Measurements from ENCODE around the gene PSMF1.

Gene PSMF1

DNA sequence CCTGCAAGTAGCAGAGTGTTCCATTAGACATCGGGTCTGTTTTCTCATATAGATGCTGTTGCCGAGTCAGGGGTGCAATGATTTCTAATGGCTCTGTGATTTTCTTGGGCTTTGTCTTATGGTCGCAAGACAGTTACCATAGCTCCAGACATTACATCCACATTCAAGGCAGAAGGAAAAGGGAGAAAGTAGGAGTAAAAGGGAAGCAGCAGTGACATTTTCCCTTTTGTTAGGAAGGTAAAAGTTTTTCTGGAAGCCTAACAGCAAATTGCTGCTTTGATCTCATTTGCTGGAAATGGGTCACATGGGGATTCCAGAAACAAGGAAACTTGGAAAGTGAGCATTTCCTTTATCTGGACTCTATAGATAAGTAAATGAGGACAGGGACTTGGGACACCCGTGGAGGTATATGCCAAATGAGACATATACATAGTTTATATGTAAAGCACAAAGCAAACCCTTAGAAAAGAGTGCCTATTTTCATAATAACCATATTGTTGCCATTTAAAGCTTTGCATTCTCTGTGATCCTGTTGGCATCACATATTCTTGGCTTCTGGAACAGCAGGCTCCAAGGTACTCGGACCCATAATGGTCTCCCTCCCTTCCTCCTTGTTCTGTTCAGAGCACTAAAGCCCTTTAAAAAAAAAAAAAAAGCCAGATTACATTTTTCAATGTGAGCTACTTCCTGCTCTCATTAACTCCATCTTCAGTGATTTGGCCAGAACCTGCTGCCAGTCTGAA is 84.5 kb downstream of the PSMF1 start, which contains the start of gene C20orf202:
Gene C20orf202, plus strand, starts transcription at position 693 of the 743 bp plus-strand sequence. CDS start 132 bp downstream, outside the sequence.
- no peak for TF ChIP-seq CTCF (IDR thresholded peaks at IDR 0.05)

DNA sequence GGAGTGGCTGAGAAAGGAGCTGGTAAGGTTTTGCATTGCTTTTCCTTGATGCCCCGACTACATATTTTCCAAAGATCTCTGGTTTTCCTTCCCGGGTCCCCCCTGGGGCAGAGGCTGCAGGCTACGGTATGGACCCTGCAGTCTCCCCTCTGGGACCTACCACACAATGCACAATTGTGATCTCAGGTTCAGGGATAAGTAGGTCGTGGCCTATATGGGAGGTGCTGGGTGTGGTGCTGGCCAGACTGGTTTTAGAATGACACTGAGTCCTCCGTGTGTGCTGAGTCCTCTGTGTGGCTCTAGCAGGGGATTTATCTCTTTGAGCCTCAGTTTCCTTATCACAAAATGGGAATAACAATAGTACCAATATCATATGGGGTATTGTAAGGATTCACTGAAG is 85.2 kb downstream of the PSMF1 start:
- TF ChIP-seq CTCF (IDR thresholded peaks at IDR 0.05), result no peak

DNA sequence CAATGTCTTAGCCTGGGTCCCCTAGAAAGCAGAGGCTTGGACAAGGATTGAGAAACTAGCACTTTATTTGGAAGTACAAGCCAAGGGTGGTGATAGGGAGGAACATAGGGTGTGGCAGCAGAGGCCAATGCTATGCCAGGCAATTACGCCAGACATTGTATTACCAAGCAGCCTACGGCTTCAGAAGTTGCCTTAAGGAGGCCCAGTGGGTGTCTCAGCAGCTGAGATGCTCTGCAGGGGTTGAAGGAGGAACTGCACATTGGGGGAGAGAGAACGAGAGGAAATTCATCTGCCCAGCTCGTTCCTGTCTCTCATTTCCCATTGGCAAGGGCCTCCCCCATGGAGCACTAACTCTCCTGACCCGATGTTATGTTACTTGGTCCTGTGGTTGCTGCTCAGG is 85.7 kb downstream of the PSMF1 start:
- TF ChIP-seq CTCF (IDR thresholded peaks at IDR 0.05), result no peak

DNA sequence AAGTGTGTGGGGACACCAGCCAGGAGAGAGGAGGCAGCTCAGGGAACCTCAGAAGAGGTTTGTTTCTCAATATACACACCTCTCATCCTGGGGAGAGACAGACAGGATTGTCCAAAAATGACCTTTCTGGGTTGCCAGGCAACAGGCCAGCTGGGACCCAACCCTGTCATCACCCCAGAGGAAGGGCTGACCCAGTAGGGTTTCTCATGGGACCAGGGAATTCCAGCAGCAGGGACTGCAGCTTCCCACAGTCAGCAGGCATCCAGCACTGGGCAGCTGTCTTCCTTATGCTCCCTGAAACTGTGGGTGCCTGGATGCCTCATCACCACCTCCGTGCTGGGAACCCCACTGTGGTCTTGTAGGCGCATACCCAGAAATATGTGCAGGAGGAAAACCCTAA is 86.2 kb downstream of the PSMF1 start:
- no peak for TF ChIP-seq CTCF (IDR thresholded peaks at IDR 0.05)

DNA sequence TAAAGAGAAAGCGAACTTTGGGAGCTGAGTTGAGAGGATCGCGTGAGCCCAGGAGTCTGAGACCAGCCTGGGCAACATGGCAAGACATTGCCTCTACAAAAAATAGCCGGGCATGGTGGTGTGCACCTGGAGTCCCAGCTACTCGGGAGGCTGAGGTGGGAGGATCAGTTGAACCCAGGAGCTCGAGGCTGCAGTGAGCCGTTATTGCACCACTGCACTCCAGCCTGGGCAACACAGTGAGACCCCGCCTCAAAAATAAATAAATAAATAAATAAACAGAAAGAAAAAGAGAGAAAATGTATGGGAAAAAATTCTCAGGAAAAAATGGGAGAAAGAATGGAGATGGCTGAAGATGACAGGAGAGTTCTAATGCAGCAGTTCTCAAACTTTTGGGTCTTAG is 87.4 kb downstream of the PSMF1 start:
- no peak for TF ChIP-seq CTCF (IDR thresholded peaks at IDR 0.05)

DNA sequence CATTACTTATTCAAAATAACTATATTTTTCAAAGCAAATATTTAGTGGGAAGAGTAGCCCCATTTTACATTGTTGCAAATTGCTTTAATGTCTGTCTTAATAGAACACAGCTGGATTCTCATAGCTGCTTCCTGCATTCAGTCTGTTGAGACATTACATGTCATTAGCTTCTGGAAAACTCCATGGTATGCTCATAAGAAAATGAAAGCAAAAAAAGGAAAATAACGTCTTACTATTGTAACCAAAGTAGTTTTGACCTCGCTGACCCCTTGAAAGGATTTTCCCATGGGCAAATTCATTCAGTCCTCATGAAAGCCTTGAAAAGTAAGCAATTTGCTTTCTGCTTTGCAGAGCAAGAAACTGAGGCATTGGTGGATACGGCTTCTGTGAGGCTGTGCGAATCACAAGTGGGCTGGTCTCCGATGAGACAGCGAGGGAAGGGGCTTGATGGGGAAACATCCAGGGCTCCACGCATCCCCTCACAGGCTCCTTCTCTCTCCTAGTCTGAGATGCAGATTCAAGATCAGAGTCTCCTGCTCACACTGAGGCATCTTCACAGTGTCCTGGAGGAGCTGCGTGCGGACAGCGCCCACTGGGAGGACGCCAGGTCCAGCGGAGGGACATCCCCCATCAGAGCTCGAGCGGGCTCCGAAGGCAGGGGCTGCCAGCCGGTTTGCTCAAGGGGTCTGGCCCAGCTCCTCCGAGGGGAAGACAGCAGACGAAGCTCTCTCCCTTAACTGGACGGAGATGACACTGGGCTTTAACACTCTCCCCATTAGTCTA is 88.2 kb downstream of the PSMF1 start:
- TF ChIP-seq CTCF (IDR thresholded peaks at IDR 0.05), result no peak

DNA sequence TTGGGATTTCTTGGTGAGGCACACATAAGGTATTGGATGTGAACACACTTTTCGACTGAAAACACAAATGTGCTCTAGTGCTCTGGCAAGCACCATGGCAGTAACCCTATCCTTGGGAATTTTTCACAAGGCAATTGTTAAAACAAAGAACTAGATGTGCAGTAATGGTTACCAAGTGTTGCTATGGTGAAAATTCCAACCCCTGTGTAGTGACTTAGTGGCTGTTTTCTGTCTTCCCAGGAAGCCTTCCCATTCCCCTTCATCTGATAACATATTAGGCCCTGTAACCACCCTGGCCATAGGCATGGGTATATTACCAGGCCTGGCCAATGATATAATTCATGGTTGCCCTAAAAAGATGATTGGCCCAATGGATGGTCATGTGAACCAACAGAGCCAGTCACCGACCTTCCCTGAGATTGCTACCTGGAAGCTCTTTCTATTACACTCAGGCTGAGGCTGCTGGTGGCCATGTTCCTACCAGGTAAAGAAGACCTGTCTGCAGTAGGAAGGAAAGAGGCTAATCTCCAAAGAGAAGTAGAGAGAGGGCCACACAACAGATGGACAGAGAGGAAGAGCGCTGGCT is 89.0 kb downstream of the PSMF1 start:
- no peak for TF ChIP-seq CTCF (IDR thresholded peaks at IDR 0.05)

All from LNCAP (cell line).